RWPE2 (cell line): Measurements from ENCODE around the gene POLD4.

Source experiments
- ATAC-seq: fragments of 200-7000 bp; cut with Tn5 transposase; 3 replicates; pipeline ENCODE4 v1.9.1; 2021; ENCODE audit warnings: low read depth
- DNase-seq: peaks from one replicate; pipeline ENCODE4 v3.0.0-alpha.2; 2020; ENCODE audit warnings: low spot score
- H3K27ac ChIP-seq: fragments of 450-650 bp; 2 replicates; pipeline ENCODE4 v1.5.1; 2017; ENCODE audit warnings: mild to moderate bottlenecking; ENCODE audit not compliant: poor library complexity, severe bottlenecking
- H3K27me3 ChIP-seq: fragments of 250-450 bp; sonication (Bioruptor Pico); 2 replicates; pipeline ENCODE4 v1.5.1; 2021; ENCODE audit warnings: mild to moderate bottlenecking, moderate library complexity; ENCODE audit not compliant: insufficient read depth, poor library complexity, severe bottlenecking
- H3K36me3 ChIP-seq: fragments of 250-450 bp; sonication (Bioruptor Pico); 2 replicates; pipeline ENCODE4 v1.5.1; 2020; ENCODE audit warnings: low read depth, mild to moderate bottlenecking, moderate library complexity
- H3K4me1 ChIP-seq: fragments of 250-450 bp; sonication (Bioruptor Pico); 2 replicates; pipeline ENCODE4 v1.5.1; 2021; ENCODE audit warnings: mild to moderate bottlenecking, moderate library complexity; ENCODE audit not compliant: insufficient read depth, poor library complexity, severe bottlenecking
- H3K4me3 ChIP-seq: fragments of 250-450 bp; sonication (Bioruptor Pico); 2 replicates; pipeline ENCODE4 v1.5.1; 2021; ENCODE audit warnings: mild to moderate bottlenecking, moderate library complexity; ENCODE audit not compliant: severe bottlenecking
- H3K9me3 ChIP-seq: fragments of 250-450 bp; sonication (Bioruptor Pico); 2 replicates; pipeline ENCODE4 v1.5.1; 2021; ENCODE audit warnings: mild to moderate bottlenecking, moderate library complexity; ENCODE audit not compliant: severe bottlenecking
- CTCF ChIP-seq: fragments of 450-650 bp; IDR thresholded peaks from one replicate; pipeline ENCODE4 v1.5.1; 2017; ENCODE audit warnings: mild to moderate bottlenecking, moderate library complexity; ENCODE audit not compliant: poor library complexity, severe bottlenecking

POLD4 gene

GRCh38 chr11:67355794-67356386 lies 2.5 kb upstream of the POLD4 start:
- Histone ChIP-seq H3K27ac (peak overlapping the region; percentile 95), H3K9me3 (no peaks in the 10 kb centered on the region), H3K27me3 (no peaks in the 10 kb centered on the region), H3K4me3 (no peak overlapping the region), H3K4me1 (peaks cover 38% of the 10 kb centered on the region), H3K36me3 (peaks cover 4% of the 10 kb centered on the region; the same call in 1 of the 2 replicates)
- no peak for TF ChIP-seq CTCF
- no peak for ATAC-seq
- no peak for DNase-seq

DNA sequence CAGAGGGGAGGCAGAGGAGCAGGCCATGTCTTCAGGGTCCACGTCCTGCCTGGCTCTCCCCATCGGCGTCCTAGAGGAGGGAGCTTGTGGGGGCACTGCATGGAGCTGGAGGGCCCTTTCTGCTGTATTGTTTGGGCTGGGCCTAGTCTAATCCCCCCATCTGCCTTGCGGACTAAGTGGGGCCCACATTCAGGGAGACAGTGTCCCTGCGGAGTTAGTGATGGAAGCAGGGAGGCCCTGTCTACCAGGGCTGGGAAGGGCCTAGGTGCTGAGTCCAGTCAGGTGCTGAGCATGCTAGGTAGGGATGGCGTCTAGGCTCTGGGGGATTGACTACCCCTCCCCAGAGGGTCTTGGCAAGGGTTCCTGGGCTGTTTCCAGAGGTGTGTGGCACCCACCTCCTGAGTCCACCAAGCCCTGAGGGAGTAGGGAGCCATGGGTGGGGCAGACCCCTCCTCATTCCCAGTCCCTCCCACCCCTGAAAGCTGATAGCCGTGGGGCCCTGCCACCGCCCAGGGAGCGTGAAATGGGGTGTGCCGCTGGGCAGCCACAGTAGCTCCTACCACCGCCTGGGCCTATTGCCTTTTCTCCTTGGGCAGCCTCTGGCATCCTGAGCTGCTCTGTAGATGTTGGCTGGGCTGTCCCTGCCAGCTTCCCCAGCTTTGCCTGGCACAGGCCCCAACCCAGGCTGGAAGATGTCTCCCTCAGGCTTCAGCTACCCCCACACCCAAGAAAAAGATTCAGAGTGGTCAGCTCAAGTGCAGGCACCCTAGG lies 1.9 kb upstream of the POLD4 start:
- H3K27me3 ChIP-seq: no peaks in the 10 kb centered on the region
- ATAC-seq (no peak), DNase-seq (no peak)
- peaks cover 38% of the 10 kb centered on the region for H3K4me1 ChIP-seq
- no peak overlapping the region for H3K4me3 ChIP-seq
- H3K9me3 ChIP-seq: no peaks in the 10 kb centered on the region
- peak overlapping the region; percentile 95 for H3K27ac ChIP-seq
- TF ChIP-seq CTCF: no peak
- H3K36me3 ChIP-seq: peaks cover 4% of the 10 kb centered on the region; the same call in 1 of the 2 replicates

- ATAC-seq (peak; percentile 74), DNase-seq (peak; percentile 93)
- Histone ChIP-seq H3K27me3 (no peaks in the 10 kb centered on the region), H3K27ac (peak overlapping the region; percentile 95), H3K4me3 (peak overlapping the region; percentile 70), H3K36me3 (peaks cover 4% of the 10 kb centered on the region; the same call in 1 of the 2 replicates), H3K9me3 (no peaks in the 10 kb centered on the region), H3K4me1 (peaks cover 38% of the 10 kb centered on the region)
- TF ChIP-seq CTCF: peak; percentile 11
These were observed 1.0 kb upstream of the POLD4 start for GRCh38 chr11:67354075-67355022.

- Histone ChIP-seq H3K4me3 (peak overlapping the region; percentile 70), H3K27me3 (no peaks in the 10 kb centered on the region), H3K36me3 (peaks cover 4% of the 10 kb centered on the region; the same call in 1 of the 2 replicates), H3K27ac (peak overlapping the region; percentile 95), H3K9me3 (no peaks in the 10 kb centered on the region), H3K4me1 (peaks cover 35% of the 10 kb centered on the region)
- DNase-seq (no peak), ATAC-seq (peak; percentile 5)
- no peak for TF ChIP-seq CTCF
These were observed 615 bp downstream of the POLD4 start for GRCh38 chr11:67352546-67353316.
